A549 (cell line): ENCODE results near the gene AIP. TPM values are rescaled to one million over a fixed set of nuclear protein-coding genes. Genes with fewer than 3 reads are reported as not detected.

Source experiments
- ATAC-seq, 2 experiments: fragments of 200-7000 bp in 1 of 2; fragments of >200 bp in 1 of 2; cut with Nextera tagmentation in 1 of 2; cut with Tn5 transposase in 1 of 2; 3 replicates each; pipeline versions ENCODE4 v1.8.0 to v1.9.1; 2018 to 2020; ENCODE audit warnings: mild to moderate bottlenecking in 1 of 2, moderate library complexity in 1 of 2
- CTCF ChIA-PET: fragments of 300-600 bp; sonication (Branson Sonifier 250); formaldehyde crosslinking; extraction: SDS; loops from one replicate; lab custom pipeline; 2021; ENCODE audit warnings: antibody characterized with exemption, inconsistent platforms; lab: Yijun Ruan, JAX
- POLR2A ChIA-PET: fragments of 350-600 bp; formaldehyde crosslinking; extraction: SDS; loops from one replicate; lab custom pipeline; 2021; ENCODE audit warnings: antibody characterized with exemption, inconsistent platforms; lab: Yijun Ruan, JAX
- DNase-seq, 2 experiments: peaks; one replicate each; pipeline versions ENCODE4 v3.0.0 to v3.0.0-alpha.2; 2011 to 2016; ENCODE audit warnings: low read depth in 1 of 2, low spot score in 1 of 2
- FAIRE-seq: peaks from 2 replicates; lab custom pipeline; 2011; peaks lifted over from hg19 to GRCh38; lab: Jason Lieb, UNC
- H3K27ac ChIP-seq, 2 experiments: fragments of >200 bp; sonication (Bioruptor Twin); formaldehyde crosslinking; 3 replicates each; pipeline ENCODE4 v1.5.1; 2016 to 2017
- H3K4me1 ChIP-seq: fragments of >200 bp; sonication (Bioruptor Twin); formaldehyde crosslinking; 3 replicates; pipeline ENCODE4 v1.6.1; 2016
- H3K4me2 ChIP-seq: fragments of >200 bp; sonication (Bioruptor Twin); formaldehyde crosslinking; 3 replicates; pipeline ENCODE4 v1.6.1; 2016
- H3K4me3 ChIP-seq: fragments of >200 bp; sonication (Bioruptor Twin); formaldehyde crosslinking; 3 replicates; pipeline ENCODE4 v1.5.1; 2016
- H3K9me3 ChIP-seq: fragments of >200 bp; sonication (Bioruptor Twin); formaldehyde crosslinking; 3 replicates; pipeline ENCODE4 v1.6.1; 2016
- BHLHE40 ChIP-seq: IDR thresholded peaks from 2 replicates; pipeline ENCODE4 v1.6.1; 2012; ENCODE audit warnings: low read depth, low read length, inconsistent platforms
- FOSL2 ChIP-seq, 2 experiments: fragments of 450-650 bp in 1 of 2; fragments of >200 bp in 1 of 2; sonication (Bioruptor Twin) in 1 of 2; formaldehyde crosslinking; IDR thresholded peaks; 2 replicates each; pipeline versions ENCODE4 v1.5.0 to v1.6.1; 2016 to 2020; ENCODE audit warnings: mild to moderate bottlenecking in 1 of 2, moderate library complexity in 1 of 2
- GATA3 ChIP-seq: IDR thresholded peaks from 2 replicates; pipeline ENCODE4 v1.6.1; 2012; ENCODE audit warnings: borderline replicate concordance
- HOXA7 ChIP-seq: fragments of 250-450 bp; sonication (Bioruptor Pico); IDR thresholded peaks from 2 replicates; pipeline ENCODE4 v1.5.0; 2020; ENCODE audit warnings: mild to moderate bottlenecking, moderate library complexity
- HOXB13 ChIP-seq: fragments of 250-450 bp; sonication (Bioruptor Pico); IDR thresholded peaks from 2 replicates; pipeline ENCODE4 v1.5.0; 2020; ENCODE audit warnings: low read depth, mild to moderate bottlenecking, moderate library complexity
- KDM1A ChIP-seq: fragments of 200-600 bp; sonication (generic); IDR thresholded peaks from 2 replicates; pipeline ENCODE4 v1.6.1; 2016; ENCODE audit warnings: low read depth, mild to moderate bottlenecking
- MAFK ChIP-seq: fragments of 450-650 bp; IDR thresholded peaks from 2 replicates; pipeline ENCODE4 v1.6.1; 2014; ENCODE audit not compliant: partially characterized antibody
- MAZ ChIP-seq: fragments of 150-350 bp; IDR thresholded peaks from 2 replicates; pipeline ENCODE4 v1.6.1; 2014; ENCODE audit warnings: antibody characterized with exemption, low read depth, low read length, borderline replicate concordance
- NFE2L2 ChIP-seq: fragments of 150-350 bp; conservative IDR thresholded peaks from 2 replicates; pipeline ENCODE4 v1.6.1; 2014; ENCODE audit warnings: low read length
- POLR2A ChIP-seq: IDR thresholded peaks from 2 replicates; pipeline ENCODE4 v1.6.1; 2012; ENCODE audit warnings: mild to moderate bottlenecking, low read length
- POLR2AphosphoS2 ChIP-seq: conservative IDR thresholded peaks from 2 replicates; pipeline ENCODE4 v1.6.1; 2012; ENCODE audit warnings: low read length, improper control_type of control experiment, inconsistent platforms
- TP53 ChIP-seq: fragments of 250-450 bp; sonication (Bioruptor Pico); IDR thresholded peaks from 2 replicates; pipeline ENCODE4 v1.5.0; 2021; ENCODE audit warnings: mild to moderate bottlenecking, moderate library complexity
- ZC3H11A ChIP-seq: fragments of 450-650 bp; IDR thresholded peaks from 2 replicates; pipeline ENCODE4 v1.6.1; 2014; ENCODE audit warnings: antibody characterized with exemption, mild to moderate bottlenecking
- WGBS: methylation state at CpG from one replicate; pipeline ENCODE4 v1.1.6; 2017; ENCODE audit errors: missing lambda C conversion rate; 5-methylcytosine and 5-hydroxymethylcytosine counted together
- polyA plus RNA-seq, 4 experiments: library from polyadenylated mRNA; depleted of rRNA in 3 of 4; stranded (reverse); fragments of >200 nt; fragmentation: RNase III in 1 of 4; extraction: RNeasy Plus Mini Kit Qiagen cat#74134 plus additional on column Dnase treatment in 1 of 4; gene quantifications; 2 replicates in 3 of 4; 3 replicates in 1 of 4; pipeline ENCODE4 v1.2.3, GENCODE V29; 2011 to 2017
- TF ChIP-seq, protein P1 (sequence below): fragments of 250-450 bp; sonication (Bioruptor Pico); IDR thresholded peaks from 2 replicates; pipeline ENCODE4 v1.5.0; 2021; ENCODE audit warnings: mild to moderate bottlenecking, moderate library complexity, borderline replicate concordance
- TF ChIP-seq, protein P2 (sequence below): fragments of >200 bp; sonication (Bioruptor Twin); formaldehyde crosslinking; IDR thresholded peaks from 3 replicates; pipeline ENCODE4 v1.5.1; 2016
- TF ChIP-seq, protein P3 (sequence below): fragments of >200 bp; sonication (Bioruptor Twin); formaldehyde crosslinking; IDR thresholded peaks from 3 replicates; pipeline ENCODE4 v1.6.1; 2016
- TF ChIP-seq, protein P4 (sequence below): fragments of >200 bp; sonication (Bioruptor Twin); formaldehyde crosslinking; IDR thresholded peaks from 2 replicates; pipeline ENCODE4 v1.6.1; 2016

The AIP gene
- polyA plus RNA-seq, 2 of the 4 experiments (the other 2 are of a cell fraction): 50.8 to 68.8 TPM

DNA sequence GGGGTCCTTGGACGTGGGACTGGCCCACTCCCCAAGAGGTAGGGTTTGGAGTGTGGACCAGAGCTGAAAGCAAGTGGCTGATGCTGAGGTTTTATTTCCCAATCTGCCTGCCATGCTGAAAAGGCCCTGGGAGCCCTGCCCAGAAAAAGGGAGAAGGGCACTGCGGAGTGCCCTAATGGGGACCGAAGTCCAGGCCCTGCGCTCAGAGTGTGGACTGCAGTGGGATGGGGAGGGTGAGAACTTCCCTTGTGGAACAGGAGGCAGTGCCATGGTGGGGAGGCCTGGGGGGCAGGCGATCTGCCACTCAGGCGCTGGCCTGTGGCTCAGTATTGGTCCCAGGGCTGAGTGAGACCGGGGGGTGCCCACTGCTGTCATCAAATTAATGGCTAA is 34.6 kb upstream of the AIP start:
- POLR2A ChIA-PET: no interaction called here
- TF ChIP-seq MAZ (no peak), FOSL2 (IDR thresholded peaks at IDR 0.05) (no peak), FOSL2 (CRISPR knock-in tag; IDR thresholded peaks at IDR 0.05) (no peak), TP53 (CRISPR knock-in tag) (no peak), GATA3 (no peak), POLR2A (no peak), KDM1A (no peak), NFE2L2 (no peak), BHLHE40 (no peak), HOXB13 (CRISPR knock-in tag) (no peak), ZC3H11A (no peak), POLR2AphosphoS2 (no peak), HOXA7 (CRISPR knock-in tag) (no peak)
- TF ChIP-seq, protein P1, sequence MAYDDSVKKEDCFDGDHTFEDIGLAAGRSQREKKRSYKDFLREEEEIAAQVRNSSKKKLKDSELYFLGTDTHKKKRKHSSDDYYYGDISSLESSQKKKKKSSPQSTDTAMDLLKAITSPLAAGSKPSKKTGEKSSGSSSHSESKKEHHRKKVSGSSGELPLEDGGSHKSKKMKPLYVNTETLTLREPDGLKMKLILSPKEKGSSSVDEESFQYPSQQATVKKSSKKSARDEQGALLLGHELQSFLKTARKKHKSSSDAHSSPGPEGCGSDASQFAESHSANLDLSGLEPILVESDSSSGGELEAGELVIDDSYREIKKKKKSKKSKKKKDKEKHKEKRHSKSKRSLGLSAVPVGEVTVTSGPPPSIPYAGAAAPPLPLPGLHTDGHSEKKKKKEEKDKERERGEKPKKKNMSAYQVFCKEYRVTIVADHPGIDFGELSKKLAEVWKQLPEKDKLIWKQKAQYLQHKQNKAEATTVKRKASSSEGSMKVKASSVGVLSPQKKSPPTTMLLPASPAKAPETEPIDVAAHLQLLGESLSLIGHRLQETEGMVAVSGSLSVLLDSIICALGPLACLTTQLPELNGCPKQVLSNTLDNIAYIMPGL (CRISPR knock-in tag): no peak
- TF ChIP-seq, protein P2, sequence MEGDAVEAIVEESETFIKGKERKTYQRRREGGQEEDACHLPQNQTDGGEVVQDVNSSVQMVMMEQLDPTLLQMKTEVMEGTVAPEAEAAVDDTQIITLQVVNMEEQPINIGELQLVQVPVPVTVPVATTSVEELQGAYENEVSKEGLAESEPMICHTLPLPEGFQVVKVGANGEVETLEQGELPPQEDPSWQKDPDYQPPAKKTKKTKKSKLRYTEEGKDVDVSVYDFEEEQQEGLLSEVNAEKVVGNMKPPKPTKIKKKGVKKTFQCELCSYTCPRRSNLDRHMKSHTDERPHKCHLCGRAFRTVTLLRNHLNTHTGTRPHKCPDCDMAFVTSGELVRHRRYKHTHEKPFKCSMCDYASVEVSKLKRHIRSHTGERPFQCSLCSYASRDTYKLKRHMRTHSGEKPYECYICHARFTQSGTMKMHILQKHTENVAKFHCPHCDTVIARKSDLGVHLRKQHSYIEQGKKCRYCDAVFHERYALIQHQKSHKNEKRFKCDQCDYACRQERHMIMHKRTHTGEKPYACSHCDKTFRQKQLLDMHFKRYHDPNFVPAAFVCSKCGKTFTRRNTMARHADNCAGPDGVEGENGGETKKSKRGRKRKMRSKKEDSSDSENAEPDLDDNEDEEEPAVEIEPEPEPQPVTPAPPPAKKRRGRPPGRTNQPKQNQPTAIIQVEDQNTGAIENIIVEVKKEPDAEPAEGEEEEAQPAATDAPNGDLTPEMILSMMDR: no peak
- TF ChIP-seq, protein P3, sequence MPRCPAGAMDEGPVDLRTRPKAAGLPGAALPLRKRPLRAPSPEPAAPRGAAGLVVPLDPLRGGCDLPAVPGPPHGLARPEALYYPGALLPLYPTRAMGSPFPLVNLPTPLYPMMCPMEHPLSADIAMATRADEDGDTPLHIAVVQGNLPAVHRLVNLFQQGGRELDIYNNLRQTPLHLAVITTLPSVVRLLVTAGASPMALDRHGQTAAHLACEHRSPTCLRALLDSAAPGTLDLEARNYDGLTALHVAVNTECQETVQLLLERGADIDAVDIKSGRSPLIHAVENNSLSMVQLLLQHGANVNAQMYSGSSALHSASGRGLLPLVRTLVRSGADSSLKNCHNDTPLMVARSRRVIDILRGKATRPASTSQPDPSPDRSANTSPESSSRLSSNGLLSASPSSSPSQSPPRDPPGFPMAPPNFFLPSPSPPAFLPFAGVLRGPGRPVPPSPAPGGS: no peak
- FAIRE-seq: no peak

DNA sequence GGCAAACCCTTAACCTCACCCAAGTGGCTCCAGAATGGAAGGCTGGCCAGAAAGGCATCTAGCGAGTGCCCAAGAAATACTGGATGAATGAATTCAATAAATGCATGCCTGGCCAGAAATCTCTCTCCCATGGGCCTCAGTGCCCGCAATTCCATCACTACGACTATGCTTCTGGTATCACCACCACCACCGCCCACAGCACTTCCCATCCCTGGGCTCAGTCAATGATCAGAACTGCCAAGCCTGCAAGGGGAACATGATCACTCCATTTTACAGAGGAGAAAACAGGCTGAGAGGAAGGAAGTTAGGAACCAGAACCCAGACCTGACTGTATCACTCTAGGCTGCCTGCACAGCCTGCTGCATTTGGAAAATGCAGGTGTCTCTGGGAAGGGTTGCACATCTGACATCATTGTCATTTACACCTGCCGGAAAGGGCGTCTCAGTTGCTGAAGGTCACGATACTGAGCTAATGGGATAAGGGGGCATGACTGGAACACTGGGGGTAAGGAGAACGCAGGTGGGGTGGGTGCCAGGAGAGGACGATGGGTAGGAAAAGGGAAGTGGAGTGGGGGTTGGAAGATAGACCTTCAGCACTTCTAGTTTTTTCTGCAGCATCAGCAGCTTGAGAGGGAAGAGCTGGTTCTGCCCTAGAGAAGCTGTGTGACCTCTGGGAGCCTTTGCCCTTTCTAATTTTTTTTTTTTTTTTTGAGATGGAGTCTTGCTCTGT is 33.5 kb upstream of the AIP start:
- POLR2A ChIA-PET: no interaction called here
- WGBS: 81% methylated on average over 9 of the region's 9 CpGs
- no peaks in the 10 kb centered on the region for H3K9me3 ChIP-seq
- no peak overlapping the region for H3K4me2 ChIP-seq
- FAIRE-seq: no peak
- peaks cover 4% of the 10 kb centered on the region; the same call in 2 of the 3 replicates for H3K4me1 ChIP-seq
- H3K4me3 ChIP-seq: no peak overlapping the region
- CTCF ChIA-PET: interaction anchor here (0.6 to 2.1 kb wide), 5 partner anchors 10 to 1738 kb away, joined by 3 to 11 read pairs (median 3); no protein-coding TSS in a partner anchor
- no peak overlapping the region for H3K27ac ChIP-seq
- DNase-seq: no peak
- TF ChIP-seq, protein P4, sequence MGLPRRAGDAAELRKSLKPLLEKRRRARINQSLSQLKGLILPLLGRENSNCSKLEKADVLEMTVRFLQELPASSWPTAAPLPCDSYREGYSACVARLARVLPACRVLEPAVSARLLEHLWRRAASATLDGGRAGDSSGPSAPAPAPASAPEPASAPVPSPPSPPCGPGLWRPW: no peak
- TF ChIP-seq MAFK: peak; percentile 71
- no peak for ATAC-seq

More for the DNA sequence above, 34.6 kb upstream of the AIP start:
- H3K4me1 ChIP-seq: peaks cover 8% of the 10 kb centered on the region; the same call in 2 of the 3 replicates
- WGBS: 82% methylated on average over 7 of the region's 7 CpGs
- H3K9me3 ChIP-seq: no peaks in the 10 kb centered on the region
- H3K4me3 ChIP-seq: no peak overlapping the region
- no peak for DNase-seq
- H3K27ac ChIP-seq: no peak overlapping the region
- no peak for ATAC-seq
- CTCF ChIA-PET: interaction anchor here (2.1 kb wide), 1 partner anchor 11 kb away, joined by 11 read pairs; no protein-coding TSS in a partner anchor
- H3K4me2 ChIP-seq: no peak overlapping the region
